Left hindlimb (tissue), 1 donor: Measurements from ENCODE around the gene HOXB1.

ENCODE experiments used
- DNase-seq: peaks from one replicate; pipeline ENCODE4 v3.0.0-alpha.2; 2018

The HOXB1 gene

DNA sequence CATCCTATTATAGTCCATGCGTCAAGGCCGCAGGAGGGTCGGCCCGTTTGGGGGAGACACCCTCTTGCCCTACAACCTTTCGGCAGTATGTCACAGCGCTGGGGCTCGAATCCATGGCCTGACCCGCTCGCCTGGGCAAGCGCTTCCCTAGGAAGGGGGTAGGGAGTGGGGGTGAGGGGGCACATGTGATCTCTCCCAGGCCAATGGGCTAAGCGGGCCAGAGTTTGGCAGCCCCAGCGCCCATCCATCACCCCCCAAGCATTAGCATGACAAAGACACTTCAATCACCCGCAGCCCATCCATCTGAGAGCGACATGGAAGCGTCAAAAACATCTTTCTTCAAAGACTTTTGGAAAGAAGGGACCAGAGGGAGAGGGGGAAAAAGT lies at the start of gene HOXB1:
Gene HOXB1 (minus strand): TSS at position 125 of the 386 bp plus-strand sequence. CDS start 107 bp downstream, at position 18.
- DNase-seq, result no peak

DNA sequence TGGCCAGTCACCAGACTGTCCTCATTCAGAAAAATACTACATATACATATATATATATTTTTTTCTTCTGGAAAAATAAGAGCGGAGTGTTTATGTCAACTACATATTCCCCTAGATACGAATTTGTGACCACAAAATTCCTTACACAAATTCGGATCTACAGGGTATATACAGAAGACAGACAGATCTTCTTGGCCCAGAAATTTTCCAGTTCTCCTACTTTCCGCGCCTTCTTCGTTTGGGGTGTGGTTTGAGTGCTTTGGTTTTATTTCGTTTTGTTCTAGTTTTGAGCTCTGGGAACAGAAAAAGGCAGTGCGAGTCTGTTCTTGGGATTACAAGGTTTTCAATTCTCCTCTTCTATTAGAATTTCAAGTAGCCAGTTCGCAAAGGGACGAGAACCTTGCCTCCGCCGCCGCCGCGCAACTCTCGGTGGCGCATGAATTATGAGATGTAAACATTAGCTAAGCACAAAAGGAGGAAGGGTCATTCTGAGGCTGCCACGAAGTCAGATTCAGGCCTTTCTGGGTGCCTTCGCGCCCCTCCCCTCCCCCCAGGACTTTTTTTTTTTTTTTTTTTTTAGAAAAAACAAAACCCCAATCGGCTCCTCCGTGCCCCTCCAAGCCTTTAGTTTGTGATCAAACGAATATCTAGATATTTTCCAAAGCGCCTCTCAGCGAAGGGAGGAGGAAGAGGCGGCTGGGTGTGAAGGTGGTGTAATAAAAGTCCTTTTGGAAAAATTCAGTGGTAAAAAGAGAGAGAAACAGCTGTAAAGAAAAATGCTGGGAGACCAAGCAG lies 49.1 kb upstream of the HOXB1 start:
- no peak for DNase-seq

DNA sequence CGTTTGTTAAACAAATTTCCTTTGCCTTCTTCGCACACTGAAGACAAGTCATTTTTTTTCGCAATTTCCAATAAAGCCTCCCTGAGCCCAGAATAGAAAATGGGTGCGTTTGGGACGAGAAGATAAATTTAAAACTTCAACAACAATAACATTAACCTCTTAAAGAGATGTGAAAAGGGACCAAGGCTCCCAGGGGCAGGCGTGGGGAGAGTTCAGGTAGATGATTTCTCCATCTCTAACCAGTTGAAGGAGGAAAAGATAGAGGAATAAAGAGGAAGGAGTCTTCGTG lies 48.6 kb upstream of the HOXB1 start:
- no peak for DNase-seq

DNA sequence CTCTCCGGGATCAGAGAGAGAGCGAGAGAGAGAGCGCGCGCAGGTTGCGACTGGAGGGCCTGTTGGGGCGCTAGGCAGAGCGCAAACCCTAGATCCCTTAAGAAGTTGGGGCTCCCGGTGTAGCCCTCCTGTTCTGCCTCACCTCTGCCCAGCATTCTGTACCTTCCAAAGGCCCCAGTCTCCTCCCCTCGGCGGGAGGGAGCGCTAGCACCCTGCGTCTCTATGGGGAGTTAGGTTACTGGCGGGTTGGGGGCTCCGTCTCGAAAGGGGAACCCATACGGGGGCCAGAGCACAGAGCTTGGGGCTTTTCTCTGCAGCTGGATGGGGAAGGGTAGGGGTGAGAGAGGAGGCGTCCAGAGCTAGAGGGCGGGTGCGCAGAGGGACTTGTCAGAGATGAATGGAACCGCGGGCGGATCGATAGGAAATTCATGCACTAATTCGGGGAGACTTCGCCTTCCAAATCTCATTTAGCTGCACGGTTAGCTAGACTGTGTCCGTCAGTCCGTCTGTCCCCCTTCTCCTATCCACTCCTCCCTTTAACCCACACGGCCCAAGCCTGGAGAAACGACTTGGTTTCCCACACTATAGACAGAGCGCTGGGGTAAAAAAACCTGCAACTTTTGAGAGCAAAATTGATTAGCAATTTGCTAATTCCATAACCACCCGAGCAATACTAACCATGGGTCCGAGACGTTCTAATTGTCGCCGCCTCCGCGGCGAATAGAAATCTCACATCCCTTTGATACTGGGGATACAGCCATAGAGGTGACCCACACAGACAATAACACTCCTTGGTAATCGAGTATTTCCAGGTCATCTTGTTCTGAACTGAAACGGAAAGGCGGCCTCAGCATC lies 48.0 kb upstream of the HOXB1 start:
- DNase-seq, result no peak

DNA sequence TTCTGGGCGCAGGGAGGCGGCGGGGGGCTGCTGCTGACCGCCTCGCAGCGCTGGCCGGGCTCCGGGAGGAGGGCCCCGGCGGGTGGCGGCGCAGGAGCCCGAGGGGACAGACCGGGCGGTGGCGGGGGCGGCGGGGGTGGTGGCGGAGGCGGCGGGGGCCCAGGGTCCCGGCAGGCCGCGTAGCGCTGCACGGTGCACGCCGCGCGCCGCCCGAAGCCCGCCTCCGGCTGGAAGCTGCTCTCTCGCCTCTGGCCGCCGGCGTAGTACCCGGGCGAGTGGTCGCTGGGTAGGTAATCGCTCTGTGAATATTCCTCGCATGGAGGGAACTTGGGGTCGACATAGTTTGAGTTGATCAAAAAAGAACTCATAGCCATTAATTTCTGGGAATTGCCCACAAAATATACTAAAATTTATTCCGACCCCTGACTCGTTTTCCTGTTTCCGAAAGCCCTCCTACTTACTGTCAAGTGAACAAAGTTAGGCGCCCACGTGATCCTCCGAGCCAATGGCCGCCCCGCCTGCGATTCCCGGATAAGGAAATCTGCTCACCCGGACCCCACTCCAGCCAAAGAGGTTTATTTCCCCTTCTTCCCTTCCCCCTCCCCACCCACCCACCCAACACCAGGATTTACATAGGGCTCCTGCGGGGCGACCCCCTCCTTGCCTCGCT lies 47.3 kb upstream of the HOXB1 start, which contains the start of gene HOXB4:
Gene HOXB4 (minus strand): TSS at position 405 of the 670 bp plus-strand sequence. CDS start 31 bp downstream, at position 374.
- DNase-seq, result peak; percentile 80

DNA sequence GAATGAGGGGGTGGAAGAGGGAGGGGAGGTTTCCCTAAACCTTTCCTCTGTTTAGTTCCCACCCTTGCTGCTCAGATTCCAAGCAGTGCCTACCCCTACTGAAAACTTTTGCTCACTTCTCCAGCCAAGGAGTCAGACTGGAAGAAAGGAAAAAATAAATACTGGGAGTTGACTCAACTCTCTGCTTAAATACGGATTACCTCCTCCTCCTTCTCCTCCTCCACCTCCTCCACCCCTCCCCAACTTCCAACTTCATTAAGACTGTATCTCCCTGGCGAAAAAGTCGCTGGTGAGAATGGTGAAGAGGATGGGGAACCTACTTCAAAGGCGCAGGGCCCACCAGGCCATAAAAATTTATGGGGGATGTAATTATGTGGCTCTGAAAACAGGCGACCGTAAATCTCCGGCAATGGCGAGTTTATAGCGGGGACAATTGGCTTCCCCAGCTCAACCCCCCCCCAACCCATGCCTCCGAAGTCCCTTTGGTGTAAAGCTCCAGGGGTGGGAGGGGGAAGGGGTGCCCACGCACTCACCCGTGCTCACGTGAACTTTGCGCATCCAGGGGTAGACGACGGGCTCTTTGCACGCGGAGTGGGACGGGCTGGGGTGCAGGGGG lies 46.6 kb upstream of the HOXB1 start:
- no peak for DNase-seq

DNA sequence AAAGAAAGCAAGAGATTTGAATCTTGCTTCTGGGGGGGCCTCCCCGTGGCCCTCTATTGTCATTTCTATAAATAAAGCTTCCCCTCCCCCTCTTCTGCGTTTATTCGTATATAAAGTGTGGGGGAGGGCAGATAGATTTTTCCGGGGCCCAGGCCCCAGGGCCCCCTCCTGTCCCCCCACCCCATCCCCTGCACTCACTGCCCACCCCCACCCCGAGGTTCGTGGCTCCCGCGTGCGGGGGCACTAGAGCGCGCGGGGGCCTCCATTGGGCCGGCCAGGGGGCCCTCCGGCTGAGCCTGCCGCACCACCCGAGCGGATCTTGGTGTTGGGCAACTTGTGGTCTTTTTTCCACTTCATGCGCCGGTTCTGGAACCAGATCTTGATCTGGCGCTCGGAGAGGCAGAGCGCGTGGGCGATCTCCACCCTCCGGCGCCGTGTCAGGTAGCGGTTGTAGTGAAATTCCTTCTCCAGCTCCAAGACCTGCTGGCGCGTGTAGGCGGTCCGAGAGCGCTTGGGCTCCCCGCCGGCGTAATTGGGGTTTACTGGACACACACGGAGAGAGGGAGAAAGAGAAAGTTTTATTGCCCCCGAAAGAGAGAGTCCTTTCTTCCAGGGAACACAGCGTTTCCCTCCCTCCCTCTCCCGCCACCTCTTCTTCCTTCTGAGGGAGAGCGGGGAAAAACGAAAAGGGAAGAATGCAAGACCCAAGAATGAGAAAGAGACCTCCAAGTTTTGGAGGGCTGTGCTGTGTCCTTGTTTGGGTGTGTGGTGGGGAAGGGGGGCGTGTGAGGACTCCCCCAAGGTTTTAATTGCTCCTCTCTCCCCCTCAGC lies 45.9 kb upstream of the HOXB1 start:
- DNase-seq, result no peak

DNA sequence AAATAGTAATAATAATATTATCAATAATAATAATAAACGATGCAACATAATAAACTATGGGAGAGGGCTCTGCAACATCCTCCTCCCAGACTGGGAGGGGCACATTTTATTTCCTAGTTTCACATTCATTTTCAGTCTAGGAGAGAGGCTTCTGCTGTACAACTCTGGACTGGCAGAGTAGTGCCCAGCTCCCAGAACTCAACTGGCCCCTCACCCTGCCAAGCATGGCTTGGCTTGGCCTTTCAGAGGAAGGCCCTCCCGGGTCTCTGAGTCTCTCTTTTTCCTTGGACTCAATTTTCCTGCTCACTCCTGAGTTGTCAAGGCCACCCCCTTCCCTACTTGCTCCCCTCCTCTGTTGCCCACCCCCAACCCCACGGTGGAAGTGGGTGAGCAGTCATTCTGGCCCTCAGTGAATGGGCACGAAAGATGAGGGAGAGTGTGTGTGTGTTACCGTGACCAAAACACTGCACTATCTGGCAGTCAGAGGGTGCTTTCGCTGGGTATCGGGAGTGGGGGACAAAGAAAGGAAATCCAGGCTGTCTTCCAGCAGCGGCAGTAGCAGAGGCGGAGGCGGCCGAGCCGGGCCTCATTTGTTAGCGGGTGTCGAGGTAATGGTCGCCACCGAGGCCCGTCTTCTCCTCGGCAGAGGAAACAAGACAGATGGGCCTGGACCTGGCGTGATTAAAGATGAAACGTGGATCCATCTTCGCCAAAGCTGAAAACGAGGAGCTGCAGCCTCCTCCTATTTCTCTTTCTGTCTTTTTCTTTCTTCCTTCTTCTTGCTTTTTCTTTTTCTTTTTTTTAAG lies 45.1 kb upstream of the HOXB1 start:
- DNase-seq, result no peak

DNA sequence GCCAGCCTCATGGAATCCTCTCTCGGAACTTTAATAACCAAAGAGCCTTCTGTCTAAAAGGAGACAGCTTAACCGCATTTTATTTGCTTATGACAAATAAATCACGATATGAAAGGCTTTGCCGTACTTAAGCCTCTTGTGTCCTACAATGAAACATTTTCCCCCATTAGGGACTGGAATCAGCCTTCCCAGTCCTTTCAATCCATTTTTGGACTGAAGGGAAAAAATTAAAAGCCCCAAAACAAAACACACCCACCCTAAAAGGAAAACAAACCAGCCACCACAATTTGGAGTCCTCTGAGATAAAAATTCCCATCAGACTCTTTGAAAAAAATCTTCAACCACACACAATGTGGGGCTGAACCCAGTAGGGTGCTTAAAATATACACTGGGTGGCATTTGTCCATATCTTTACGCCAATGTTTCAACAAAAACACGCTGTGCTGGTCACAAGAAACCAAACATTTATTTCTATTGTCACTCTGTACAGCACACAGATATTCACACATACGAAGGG lies 44.3 kb upstream of the HOXB1 start:
- DNase-seq, result no peak

DNA sequence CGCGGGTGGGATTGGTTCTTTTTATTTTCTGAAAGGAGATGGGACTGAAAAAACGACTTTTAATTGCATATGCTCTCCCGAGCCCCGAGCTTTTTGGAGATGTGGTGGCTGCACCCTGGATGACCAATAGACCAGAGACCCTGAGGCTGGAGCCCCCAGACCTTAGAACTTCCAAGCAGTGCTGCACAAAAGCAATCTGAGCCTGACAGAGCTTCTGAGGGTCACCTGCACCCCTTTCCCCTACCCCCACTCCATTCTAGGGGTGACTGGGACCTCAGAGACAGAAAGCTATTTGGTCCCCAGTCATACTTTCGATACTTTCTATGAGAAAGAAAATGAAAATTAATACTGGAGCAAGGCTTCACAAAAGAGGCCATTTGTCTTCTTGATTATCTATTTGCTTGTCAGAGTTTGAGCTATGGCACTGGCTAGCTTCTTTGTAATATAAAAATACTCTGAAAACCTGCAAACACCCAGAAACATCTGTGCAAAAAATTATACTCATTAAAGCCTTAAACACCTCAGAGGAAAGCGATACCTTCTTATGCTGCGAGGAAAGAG lies 43.8 kb upstream of the HOXB1 start:
- DNase-seq, result no peak

DNA sequence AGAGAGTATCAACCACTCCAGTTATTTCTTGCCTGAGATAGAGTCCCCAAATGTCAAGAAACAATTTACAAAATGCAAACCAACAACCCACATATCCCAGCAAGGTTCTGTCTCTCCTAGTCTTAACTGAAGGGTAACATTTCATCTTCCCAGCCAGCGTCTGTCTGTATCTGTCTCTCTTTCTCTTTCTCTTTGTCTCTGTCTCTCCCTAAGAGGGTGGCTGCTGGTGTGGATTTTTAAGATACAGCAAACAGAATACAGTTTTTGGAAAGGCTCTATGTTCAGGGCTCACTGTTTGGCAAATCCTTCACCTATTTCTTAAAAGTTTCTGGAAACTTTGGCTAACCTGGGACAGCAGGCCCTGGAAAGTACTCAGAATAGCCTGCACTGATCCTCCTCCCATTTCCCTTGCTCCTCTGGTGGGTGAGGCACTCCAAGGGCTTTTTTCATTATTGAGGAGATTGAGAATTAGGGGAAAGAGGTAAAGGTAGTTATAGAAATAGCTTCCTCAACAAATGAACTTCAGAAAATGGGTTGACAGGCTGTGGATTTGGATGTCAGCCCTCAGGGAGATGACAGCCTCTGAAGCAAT lies 41.1 kb upstream of the HOXB1 start:
- DNase-seq, result no peak

DNA sequence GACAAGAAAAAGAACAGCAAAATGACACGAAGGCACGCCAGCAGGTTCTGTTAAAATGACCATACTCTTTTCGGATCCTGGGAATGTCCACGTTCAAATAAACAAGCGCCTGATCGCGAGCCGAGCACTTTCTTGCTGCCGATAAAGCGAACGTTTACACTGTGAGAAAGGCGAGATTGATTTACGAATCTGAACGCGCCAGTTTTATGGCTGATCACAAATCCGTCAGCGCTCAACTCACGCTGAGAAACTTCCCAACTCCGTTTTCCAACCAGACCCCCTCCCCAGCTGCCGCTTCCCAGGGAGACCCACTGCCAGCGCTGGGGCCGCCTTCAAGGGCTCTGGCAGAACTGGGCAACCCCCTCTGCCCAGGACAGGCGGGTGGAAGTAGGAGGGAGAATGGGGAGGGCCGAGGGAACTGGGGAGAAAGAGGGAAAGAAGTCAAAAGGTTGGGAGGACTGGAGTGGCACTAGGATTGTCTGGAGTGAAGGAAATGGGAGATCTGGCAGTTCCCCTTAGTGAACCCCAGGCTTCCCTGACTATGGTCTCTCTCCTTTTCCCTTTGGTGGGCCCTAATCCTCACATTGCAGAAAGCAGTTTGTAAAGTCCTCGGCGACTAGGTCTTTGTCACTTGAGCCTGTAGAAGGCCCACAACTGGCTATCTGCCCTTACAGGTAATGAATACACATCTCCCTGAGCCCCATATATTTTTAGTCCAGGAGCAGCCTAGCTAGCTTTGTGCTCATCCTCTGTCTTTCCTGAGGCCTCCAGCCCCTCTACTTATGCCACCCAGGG lies 40.4 kb upstream of the HOXB1 start:
- DNase-seq, result no peak

DNA sequence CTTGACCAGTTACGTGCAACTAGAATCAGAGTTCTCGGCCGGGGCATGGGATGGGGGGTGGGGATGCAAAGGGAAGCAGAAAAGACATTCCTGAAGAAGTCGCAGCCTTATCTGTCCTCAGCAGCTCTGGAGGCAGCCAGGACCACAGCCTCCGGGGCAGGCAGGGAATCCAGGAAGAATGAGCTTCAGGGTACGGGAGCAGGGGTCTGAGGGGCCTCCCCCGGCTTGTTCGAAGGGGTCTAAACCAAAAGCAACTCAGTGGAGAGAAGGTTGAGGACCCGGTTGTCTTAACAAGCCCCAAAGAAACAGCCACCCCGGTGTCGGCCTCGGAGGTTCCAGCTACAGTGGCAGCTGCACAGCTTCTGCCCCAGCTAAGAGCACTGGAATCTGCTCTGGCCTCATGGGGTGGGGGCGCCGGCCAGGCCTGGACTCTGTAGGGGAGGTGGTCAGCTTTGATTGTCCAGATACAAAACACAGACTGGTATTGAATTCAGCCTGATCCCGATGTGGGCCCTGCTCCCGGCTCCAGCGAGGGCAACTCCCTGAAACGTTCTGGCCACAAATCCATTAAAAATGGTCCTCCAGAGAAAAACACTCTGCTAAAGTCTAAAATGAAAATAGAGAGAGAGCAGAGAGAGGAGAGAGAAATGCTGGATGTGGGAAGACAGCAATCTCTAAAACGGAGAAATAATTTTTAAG lies 39.7 kb upstream of the HOXB1 start:
- DNase-seq, result no peak

DNA sequence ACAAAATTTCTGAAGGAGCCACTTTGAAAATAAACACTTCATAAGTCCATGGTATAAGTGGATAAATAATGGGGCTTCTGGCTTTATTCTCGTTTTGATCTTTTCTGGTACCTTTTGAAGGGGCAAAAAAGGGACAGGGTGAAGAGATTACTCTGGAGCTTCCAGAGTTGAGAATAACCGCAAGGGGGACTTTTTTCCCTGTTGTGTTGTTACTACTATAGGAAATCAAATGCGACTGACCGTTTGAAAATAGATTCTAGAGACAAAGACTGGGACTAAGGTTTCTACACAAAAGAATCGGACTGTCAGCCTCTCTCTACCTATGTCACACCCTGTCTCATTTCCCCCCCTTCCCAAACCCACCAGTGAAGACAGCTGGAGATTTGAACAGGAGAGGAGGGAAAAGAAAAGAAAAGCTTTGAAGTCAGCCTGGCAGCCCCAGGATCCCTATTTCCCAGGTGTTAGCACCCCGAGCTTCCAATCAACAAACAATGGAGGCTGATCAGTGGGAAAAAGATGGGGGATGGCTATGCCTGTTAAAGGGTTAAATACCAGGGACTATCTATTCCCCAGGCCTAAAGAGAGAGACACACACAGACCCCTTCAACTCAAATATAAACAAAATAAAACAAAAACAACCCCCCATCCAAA lies 39.0 kb upstream of the HOXB1 start:
- no peak for DNase-seq

DNA sequence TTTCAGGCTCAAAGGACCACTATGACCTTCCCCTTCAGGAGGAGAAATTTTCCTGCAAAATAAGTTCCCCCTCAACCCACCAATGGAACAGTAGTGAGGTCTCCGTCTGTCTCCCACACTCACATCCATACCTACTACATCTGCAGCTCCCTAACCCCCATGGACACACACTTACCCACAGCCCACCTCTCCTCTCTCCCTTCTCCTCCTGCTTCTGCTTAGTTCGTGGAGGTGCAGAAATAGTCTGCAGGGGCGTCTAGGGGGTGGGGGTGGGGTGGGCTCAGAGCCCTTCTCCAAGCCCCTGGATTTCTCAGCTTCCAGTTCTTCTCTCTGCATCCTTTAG lies 38.4 kb upstream of the HOXB1 start:
- DNase-seq, result no peak

DNA sequence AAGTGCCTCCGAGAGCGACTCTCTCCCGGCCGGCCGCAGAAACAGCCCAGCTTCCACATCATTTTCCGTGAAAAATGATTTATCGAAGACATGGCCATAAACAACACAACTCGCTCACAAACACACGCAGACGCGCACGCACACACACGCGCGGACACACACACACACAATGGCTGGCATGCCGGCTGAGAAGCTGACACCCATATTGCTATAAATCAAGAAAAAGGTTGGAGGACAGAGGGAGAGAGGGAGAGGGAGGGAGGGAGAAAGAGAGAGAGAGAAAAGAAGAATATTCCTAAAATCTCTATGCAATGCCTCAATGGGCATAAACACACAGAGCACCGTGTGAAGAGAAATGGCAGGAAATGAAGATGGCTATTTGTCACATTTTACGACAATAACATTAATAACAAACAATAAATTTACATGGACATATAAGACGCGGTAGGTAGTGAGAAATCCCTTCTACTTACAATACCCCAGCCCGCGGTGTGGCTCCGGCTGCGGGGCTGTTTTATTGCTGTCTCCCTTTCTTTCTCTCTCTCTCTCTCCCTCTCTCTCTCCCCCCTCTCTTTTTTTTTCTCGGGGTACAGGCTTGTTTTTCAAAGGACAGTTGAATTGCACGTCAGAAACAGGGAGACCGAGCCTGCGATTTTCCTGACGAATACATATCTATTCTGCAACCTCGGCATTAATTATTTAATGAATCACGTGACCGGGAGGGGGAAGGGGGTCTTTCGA lies 37.9 kb upstream of the HOXB1 start:
- no peak for DNase-seq

DNA sequence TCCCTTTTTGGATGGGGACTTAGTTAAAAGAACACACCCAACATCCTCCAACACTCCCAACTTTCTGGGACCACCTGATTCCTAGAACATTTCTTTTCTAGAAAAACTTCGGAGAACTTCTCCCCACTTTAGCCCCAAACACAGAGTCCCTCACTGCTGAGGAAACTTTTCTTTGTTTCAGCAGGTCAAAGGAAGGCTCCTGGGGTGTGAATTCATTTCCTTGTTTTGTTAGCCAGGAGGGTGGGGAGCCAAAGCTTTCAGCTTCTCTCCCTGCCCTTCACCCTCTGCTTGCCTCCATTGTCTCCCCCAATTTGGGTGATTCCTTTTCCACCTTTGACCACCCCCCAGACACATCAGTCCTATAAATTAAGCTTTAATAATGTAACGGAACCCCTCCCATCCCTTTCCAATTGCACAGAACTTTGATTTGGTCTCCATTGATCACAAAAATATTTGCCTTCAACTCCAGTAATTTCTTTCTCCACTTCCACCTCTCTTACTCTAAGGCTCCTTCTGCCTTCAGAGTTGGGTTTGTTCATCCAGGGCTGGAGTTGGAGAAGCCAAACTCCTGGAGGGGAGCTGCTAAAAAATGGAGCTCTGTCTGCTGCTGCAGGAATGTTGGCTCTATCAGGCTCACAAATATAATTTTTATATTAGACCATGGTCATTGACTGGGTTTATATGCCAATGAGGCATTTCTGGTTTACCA lies 37.0 kb upstream of the HOXB1 start:
- DNase-seq, result no peak
